Pancreas (tissue), 10 donors: Measurements from ENCODE around the gene USP11. TPM values are rescaled to one million over a fixed set of nuclear protein-coding genes. Genes with fewer than 3 reads are reported as not detected.

ENCODE experiments used
- ATAC-seq, 4 donors: fragments of 200-7000 bp; cut with Tn5 transposase; one replicate each; pipeline versions ENCODE4 v1.8.0 to v1.9.1; 2020; ENCODE audit warnings: mild to moderate bottlenecking in 4 of 4, moderate library complexity in 4 of 4
- DNase-seq, 6 donors: peaks; one replicate each; pipeline ENCODE4 v3.0.0-alpha.2; 2020
- FAIRE-seq: peaks from 2 replicates; lab custom pipeline; 2012; peaks lifted over from hg19 to GRCh38; lab: Jason Lieb, UNC
- H3K27ac ChIP-seq, 4 donors: fragments of 200-600 bp; sonication (generic); 1 replicate in 3 of 4; 2 replicates in 1 of 4; pipeline versions ENCODE4 v1.5.0 to v1.8.0; 2020
- H3K27me3 ChIP-seq, 4 donors: fragments of 200-600 bp; one replicate each; pipeline ENCODE4 v1.8.0; 2021
- H3K36me3 ChIP-seq, 3 donors: fragments of 200-600 bp; sonication (generic) in 1 of 3; one replicate each; pipeline versions ENCODE4 v1.5.0 to v1.8.0; 2020 to 2021
- H3K4me1 ChIP-seq, 3 donors: fragments of 200-600 bp; one replicate each; pipeline ENCODE4 v1.8.0; 2021
- H3K4me3 ChIP-seq, 4 donors: fragments of 200-600 bp; sonication (generic) in 2 of 4; one replicate each; pipeline versions ENCODE4 v1.5.0 to v1.8.0; 2020 to 2021
- H3K9me3 ChIP-seq, 4 donors: fragments of 200-600 bp; one replicate each; pipeline ENCODE4 v1.8.0; 2021
- CTCF ChIP-seq, 4 donors: fragments of 200-600 bp; sonication (generic) in 3 of 4; IDR thresholded peaks; one replicate each; pipeline versions ENCODE4 v1.5.0 to v1.8.0; 2021; ENCODE audit warnings: antibody characterized with exemption in 4 of 4
- WGBS, 2 donors: extraction: QIAGEN DNeasy Blood & Tissue Kit; methylation state at CpG; one replicate each; pipeline ENCODE4 v1.1.7; 2013; 5-methylcytosine and 5-hydroxymethylcytosine counted together
- intact Hi-C, 3 donors: fragments of 100-400 bp; cut with DNase I; formaldehyde crosslinking; loops; one replicate each; pipeline versions ENCODE4 v1.11.1 to v1.14.2; 2022
- polyA plus RNA-seq, 2 donors: library from polyadenylated mRNA; stranded (reverse); fragments of 200-250 nt; gene quantifications; one replicate each; pipeline ENCODE4 v1.2.3, GENCODE V29; 2013
- total RNA-seq, 6 donors: library from RNA; stranded (reverse); fragmentation: NEBNext Ultra II Directional in 4 of 6; extraction: Animal tissue kit (Norgen Biotek cat#: 25700) in 4 of 6; gene quantifications; one replicate each; pipeline versions ENCODE4 v1.2.1 to v1.2.4, GENCODE V29; 2021 to 2023
- donor health status: healthy with polysubstance abuse.
- donor health status: DM: no; HTN: no; CAD: no; lungs with moderate emphysema.
- donor health status: DM: no; HTN: no; CAD: no.
- donor health status: control.
- donor health status: control.
- donor health status: Bipolar disorder and iron deficiency.
- donor health status: DM: yes; HTN: yes; CAD: no.
- donor health status: DM: no; HTN: no; CAD: no.
- donor health status: DM: no; HTN: no; CAD: no.
- donor health status: DM: yes; HTN: yes; CAD: no.

The USP11 gene
- total and polyA plus RNA-seq, 8 donors, result 17.6 to 58.4 (median 25.3) TPM

- H3K9me3 ChIP-seq, result no peaks in the 10 kb centered on the region
- H3K27me3 ChIP-seq, result peaks cover 0 to 3% (median 0%) of the 10 kb centered on the region in 4 donors
- no peak for TF ChIP-seq CTCF (IDR thresholded peaks at IDR 0.05)
- intact Hi-C loops, result no loop called here
- H3K4me3 ChIP-seq, result no peak overlapping the region
- 72 to 90% methylated on average over 4 of the region's 4 CpGs for WGBS, 2 donors
- DNase-seq (peak in 2 of 6 donors; percentile 34 to 45), FAIRE-seq (no peak), ATAC-seq (no peak)
- H3K4me1 ChIP-seq, result peaks cover 0 to 3% (median 0%) of the 10 kb centered on the region in 3 donors
- H3K36me3 ChIP-seq, result peaks cover 0 to 8% (median 0%) of the 10 kb centered on the region in 3 donors
- no peak overlapping the region for H3K27ac ChIP-seq
Observed at GRCh38 chrX:47187106-47187677, 45.6 kb upstream of the USP11 start.

GRCh38 chrX:47189906-47190305 is 42.9 kb upstream of the USP11 start:
- TF ChIP-seq CTCF (IDR thresholded peaks at IDR 0.05), result no peak
- FAIRE-seq (no peak), DNase-seq (peak in 1 of 6 donors; percentile 12), ATAC-seq (no peak)
- no peak overlapping the region for H3K4me3 ChIP-seq
- intact Hi-C loops, result loop anchor here in 2 of 3 donors (5.0 to 10.0 kb wide), 2 partner anchors 185 to 197 kb away; partner anchors contain the start of gene ZNF157 (in 1 of the 2)
- H3K9me3 ChIP-seq, result no peaks in the 10 kb centered on the region
- 60 to 73% methylated on average over 19 of the region's 19 CpGs for WGBS, 2 donors
- H3K4me1 ChIP-seq, result peaks cover 0 to 12% (median 7%) of the 10 kb centered on the region in 3 donors
- H3K27me3 ChIP-seq, result peaks cover 0 to 3% (median 0%) of the 10 kb centered on the region in 4 donors
- peaks cover 0 to 8% (median 0%) of the 10 kb centered on the region in 3 donors for H3K36me3 ChIP-seq
- no peak overlapping the region for H3K27ac ChIP-seq

- no peak for FAIRE-seq
- TF ChIP-seq CTCF (IDR thresholded peaks at IDR 0.05), result no peak
- ATAC-seq, result peak; percentile 72 to 86 (median 81)
- Histone ChIP-seq H3K4me1 (peaks cover 0 to 16% (median 12%) of the 10 kb centered on the region in 3 donors), H3K27me3 (peaks cover 0 to 3% (median 0%) of the 10 kb centered on the region in 4 donors), H3K9me3 (no peaks in the 10 kb centered on the region), H3K4me3 (peak overlapping the region; percentile 19 to 57 (median 34)), H3K27ac (peak overlapping the region in 2 of 4 donors; percentile 28 to 30), H3K36me3 (peaks cover 0 to 8% (median 0%) of the 10 kb centered on the region in 3 donors)
- peak; percentile 83 to 94 (median 86) for DNase-seq
- intact Hi-C loops, result loop anchor here in 2 of 3 donors (5.0 to 10.0 kb wide), 2 partner anchors 184 to 197 kb away; partner anchors contain the start of gene ZNF157 (in 1 of the 2)
- 3 to 17% methylated on average over 40 of the region's 40 CpGs for WGBS, 2 donors
Observed at GRCh38 chrX:47190445-47191269, 42.2 kb upstream of the USP11 start.

GRCh38 chrX:47191331-47191730 is 41.5 kb upstream of the USP11 start:
- 0 to 24% methylated on average over 26 of the region's 26 CpGs for WGBS, 2 donors

More at GRCh38 chrX:47191331-47191730, 41.5 kb upstream of the USP11 start:
- peak; percentile 15 to 37 (median 22) for ATAC-seq
- H3K4me1 ChIP-seq, result peaks cover 0 to 22% (median 15%) of the 10 kb centered on the region in 3 donors
- peaks cover 0 to 3% (median 0%) of the 10 kb centered on the region in 4 donors for H3K27me3 ChIP-seq
- H3K36me3 ChIP-seq, result peaks cover 0 to 3% (median 0%) of the 10 kb centered on the region in 3 donors
- FAIRE-seq, result no peak
- peak overlapping the region; percentile 19 to 57 (median 34) for H3K4me3 ChIP-seq
- TF ChIP-seq CTCF (IDR thresholded peaks at IDR 0.05), result no peak
- DNase-seq, result peak in 5 of 6 donors; percentile 33 to 70 (median 34)
- no peaks in the 10 kb centered on the region for H3K9me3 ChIP-seq
- peak overlapping the region in 1 of 4 donors; percentile 28 for H3K27ac ChIP-seq
- intact Hi-C loops, result loop anchor here in 2 of 3 donors (5.0 to 10.0 kb wide), 2 partner anchors 183 to 196 kb away; partner anchors contain the start of gene ZNF157 (in 1 of the 2)
